ES-I3 (cell line): ENCODE results near the gene CARD11.

ENCODE experiments used
- H3K36me3 ChIP-seq: 2 replicates; pipeline ENCODE4 v1.6.1; 2013; ENCODE audit warnings: mild to moderate bottlenecking, low read length, control low read depth, moderate library complexity; ENCODE audit not compliant: insufficient read depth
- H3K4me1 ChIP-seq: 2 replicates; pipeline ENCODE4 v1.6.1; 2013; ENCODE audit warnings: mild to moderate bottlenecking, control low read depth, low read length; ENCODE audit not compliant: insufficient read depth
- H3K9ac ChIP-seq: 2 replicates; pipeline ENCODE4 v1.6.1; 2013; ENCODE audit warnings: low read depth, mild to moderate bottlenecking, low read length, moderate library complexity
- H3K9me3 ChIP-seq: 2 replicates; pipeline ENCODE4 v1.6.1; 2013; ENCODE audit warnings: mild to moderate bottlenecking, low read length, moderate library complexity; ENCODE audit not compliant: control insufficient read depth, insufficient read depth

CARD11 gene

DNA sequence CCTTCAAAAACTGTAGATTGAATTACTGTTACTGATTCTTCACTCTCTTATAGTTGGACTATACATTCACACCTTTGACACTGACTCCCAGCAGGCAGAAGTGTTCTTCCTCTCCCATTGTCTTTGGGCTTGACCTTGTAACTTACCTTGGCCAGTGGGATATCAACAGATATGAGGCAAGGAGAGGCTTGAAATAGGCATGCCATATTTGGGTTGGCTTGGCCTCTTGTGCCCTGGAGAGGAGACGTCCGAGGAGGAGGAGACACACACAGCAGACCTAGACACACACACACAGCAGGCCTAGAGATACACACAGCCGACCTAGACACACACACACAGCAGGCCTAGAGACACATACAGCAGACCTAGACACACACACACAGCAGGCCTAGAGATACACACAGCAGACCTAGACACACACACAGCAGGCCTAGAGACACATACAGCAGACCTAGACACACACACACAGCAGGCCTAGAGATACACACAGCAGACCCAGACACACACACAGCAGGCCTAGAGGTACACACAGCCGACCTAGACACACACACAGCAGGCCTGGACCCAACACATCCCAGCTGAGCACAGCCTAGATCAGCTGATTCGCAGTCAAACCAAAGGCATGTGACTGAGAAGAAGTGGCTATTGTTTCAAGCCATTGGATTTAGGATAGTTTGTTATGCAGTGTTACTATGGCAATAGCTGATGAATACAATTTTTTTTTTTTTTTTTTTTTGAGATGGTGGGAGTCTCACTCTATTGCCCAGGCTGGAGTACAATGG lies 187.1 kb downstream of the CARD11 start:
- Histone ChIP-seq H3K4me1 (no peaks in the 10 kb centered on the region), H3K9ac (no peak overlapping the region)

More for the DNA sequence above, 187.1 kb downstream of the CARD11 start:
- no peaks in the 10 kb centered on the region for H3K9me3 ChIP-seq
- no peaks in the 10 kb centered on the region for H3K36me3 ChIP-seq
